SU-DHL-6 (cell line): ENCODE data around the gene TCF7L1.

Experiments used
- H2AFZ ChIP-seq: fragments of 200-600 bp; sonication (generic); 2 replicates; pipeline ENCODE4 v1.6.1; 2014; ENCODE audit warnings: low read depth, mild to moderate bottlenecking, moderate library complexity, mixed read lengths, antibody characterized with exemption, low read length; ENCODE audit not compliant: severe bottlenecking
- H3F3A ChIP-seq: fragments of 200-600 bp; shearing (Covaris generic); 2 replicates; pipeline ENCODE4 v1.6.0; 2016; ENCODE audit warnings: antibody characterized with exemption, mild to moderate bottlenecking; ENCODE audit not compliant: insufficient read depth
- H3K27ac ChIP-seq: fragments of 200-600 bp; sonication (generic); 2 replicates; pipeline ENCODE4 v1.5.1; 2016; ENCODE audit warnings: low read depth, mild to moderate bottlenecking, low read length, moderate library complexity, mixed read lengths
- H3K27me3 ChIP-seq: fragments of 200-600 bp; sonication (generic), shearing (Covaris generic); 2 replicates; pipeline ENCODE4 v1.6.0; 2014; ENCODE audit warnings: mild to moderate bottlenecking, low read length
- H3K36me3 ChIP-seq: fragments of 200-600 bp; sonication (generic); 2 replicates; pipeline ENCODE4 v1.6.1; 2014; ENCODE audit warnings: mild to moderate bottlenecking, low read length, mixed read lengths
- H3K4me2 ChIP-seq: fragments of 300-600, 200-600 bp; shearing (Covaris generic), sonication (generic); 2 replicates; pipeline ENCODE4 v1.6.0; 2014; ENCODE audit warnings: low read length, low read depth, mild to moderate bottlenecking; ENCODE audit not compliant: poor library complexity, severe bottlenecking
- H3K4me3 ChIP-seq: fragments of 200-600 bp; sonication (generic); 2 replicates; pipeline ENCODE4 v1.5.1; 2014; ENCODE audit warnings: antibody characterized with exemption, low read length, mild to moderate bottlenecking, mixed read lengths; ENCODE audit not compliant: insufficient read depth, poor library complexity, severe bottlenecking
- H3K79me2 ChIP-seq: fragments of 200-600 bp; sonication (generic); 2 replicates; pipeline ENCODE4 v1.6.1; 2014; ENCODE audit warnings: mild to moderate bottlenecking, low read length, moderate library complexity; ENCODE audit not compliant: insufficient read depth
- H3K9ac ChIP-seq: fragments of 200-600 bp; sonication (generic); 2 replicates; pipeline ENCODE4 v1.7.0; 2014; ENCODE audit warnings: mild to moderate bottlenecking, low read length
- H3K9me2 ChIP-seq: fragments of 200-600 bp; sonication (generic); replicated peaks from 2 replicates; pipeline ENCODE4 v1.6.1; 2014; ENCODE audit warnings: low read length; ENCODE audit not compliant: insufficient read depth
- H3K9me3 ChIP-seq: fragments of 200-600 bp; sonication (generic); 2 replicates; pipeline ENCODE4 v1.6.1; 2014; ENCODE audit warnings: low read length, mixed read lengths; ENCODE audit not compliant: insufficient read depth
- H4K20me1 ChIP-seq: fragments of 200-600 bp; sonication (generic); 2 replicates; pipeline ENCODE4 v1.6.1; 2014; ENCODE audit warnings: low read depth, mild to moderate bottlenecking, antibody characterized with exemption, low read length, moderate library complexity, mixed read lengths
- CTCF ChIP-seq: fragments of 200-600 bp; sonication (generic); IDR thresholded peaks from one replicate; pipeline ENCODE4 v1.5.1; 2017; ENCODE audit warnings: antibody characterized with exemption, mild to moderate bottlenecking, low read length, moderate library complexity; ENCODE audit not compliant: insufficient read depth, poor library complexity, severe bottlenecking
- EZH2phosphoT487 ChIP-seq: fragments of 200-600 bp; sonication (generic), shearing (Covaris generic); conservative IDR thresholded peaks from 2 replicates; pipeline ENCODE4 v1.6.1; 2018; ENCODE audit warnings: mild to moderate bottlenecking, antibody characterized with exemption, low read length, moderate library complexity, mixed read lengths

TCF7L1 gene

GRCh38 chr2:85165088-85165690, 32.0 kb downstream of the TCF7L1 start:
- Histone ChIP-seq H3K9ac (no peak overlapping the region), H3K4me2 (no peak overlapping the region), H3K79me2 (no peaks in the 10 kb centered on the region), H3K27ac (no peak overlapping the region), H4K20me1 (no peaks in the 10 kb centered on the region), H3F3A (no peaks in the 10 kb centered on the region), H3K9me3 (no peaks in the 10 kb centered on the region), H3K27me3 (no peaks in the 10 kb centered on the region), H2AFZ (no peak overlapping the region), H3K36me3 (no peaks in the 10 kb centered on the region), H3K9me2 (no peaks in the 10 kb centered on the region), H3K4me3 (no peak overlapping the region)
- TF ChIP-seq EZH2phosphoT487: no peak
- no peak for TF ChIP-seq CTCF

GRCh38 chr2:85166021-85166420, 32.8 kb downstream of the TCF7L1 start:
- Histone ChIP-seq H3F3A (no peaks in the 10 kb centered on the region), H3K27ac (no peak overlapping the region), H2AFZ (no peak overlapping the region), H3K4me3 (no peak overlapping the region), H4K20me1 (no peaks in the 10 kb centered on the region), H3K9me3 (peaks cover 7% of the 10 kb centered on the region; the same call in 1 of the 2 replicates), H3K36me3 (no peaks in the 10 kb centered on the region), H3K79me2 (no peaks in the 10 kb centered on the region), H3K9ac (no peak overlapping the region), H3K27me3 (no peaks in the 10 kb centered on the region), H3K9me2 (no peaks in the 10 kb centered on the region), H3K4me2 (no peak overlapping the region)
- TF ChIP-seq EZH2phosphoT487 (no peak), CTCF (no peak)

GRCh38 chr2:85167479-85167878, 34.3 kb downstream of the TCF7L1 start:
- H3K36me3 ChIP-seq: no peaks in the 10 kb centered on the region
- no peak overlapping the region for H2AFZ ChIP-seq
- no peak overlapping the region for H3K9ac ChIP-seq
- no peak overlapping the region for H3K4me3 ChIP-seq
- H4K20me1 ChIP-seq: no peaks in the 10 kb centered on the region
- TF ChIP-seq EZH2phosphoT487 (no peak), CTCF (no peak)
- H3K79me2 ChIP-seq: no peaks in the 10 kb centered on the region
- H3K9me2 ChIP-seq: no peaks in the 10 kb centered on the region
- no peaks in the 10 kb centered on the region for H3K27me3 ChIP-seq
- H3K9me3 ChIP-seq: peaks cover 12% of the 10 kb centered on the region; the same call in 1 of the 2 replicates
- H3F3A ChIP-seq: no peaks in the 10 kb centered on the region
- H3K4me2 ChIP-seq: no peak overlapping the region
- H3K27ac ChIP-seq: no peak overlapping the region
